Subcutaneous adipose tissue (tissue), 4 donors: ENCODE results near the gene MTERF4. TPM values are rescaled to one million over a fixed set of nuclear protein-coding genes. Genes with fewer than 3 reads are reported as not detected.

ENCODE experiments used
- total RNA-seq, 4 donors: library from RNA; depleted of rRNA; stranded (reverse); fragments of >200 nt; gene quantifications; one replicate each; pipeline ENCODE4 v1.1.0, GENCODE V29; 2016
- TF ChIP-seq, protein P1 (sequence below): fragments of 450-650 bp; IDR thresholded peaks from one replicate; pipeline ENCODE4 v1.5.1; 2016; ENCODE audit warnings: low read depth, mild to moderate bottlenecking, control low read depth, antibody characterized with exemption, moderate library complexity

MTERF4 gene
- total RNA-seq, 4 donors from 2014 or later: 31.6 to 45.2 (median 38.4) TPM

DNA sequence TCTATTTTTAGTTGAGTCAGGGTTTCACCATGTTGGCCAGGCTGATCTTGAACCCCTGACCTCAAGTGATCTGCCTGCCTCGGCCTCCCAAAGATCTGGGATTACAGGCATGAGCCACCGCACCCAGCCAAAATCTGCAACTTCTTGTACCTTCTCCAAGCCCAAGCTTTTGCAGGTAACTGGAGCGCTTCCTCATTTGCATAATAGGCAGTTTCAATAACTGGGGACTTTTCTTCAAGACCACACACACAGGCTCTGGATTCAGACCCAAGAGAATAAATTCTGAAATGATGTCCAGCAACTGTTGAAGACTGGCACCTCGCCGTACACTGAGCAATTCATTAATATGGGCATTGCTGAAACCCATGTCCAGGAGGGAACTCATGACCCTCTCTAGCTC is 2.8 kb downstream of the MTERF4 start:
- TF ChIP-seq, protein P1, sequence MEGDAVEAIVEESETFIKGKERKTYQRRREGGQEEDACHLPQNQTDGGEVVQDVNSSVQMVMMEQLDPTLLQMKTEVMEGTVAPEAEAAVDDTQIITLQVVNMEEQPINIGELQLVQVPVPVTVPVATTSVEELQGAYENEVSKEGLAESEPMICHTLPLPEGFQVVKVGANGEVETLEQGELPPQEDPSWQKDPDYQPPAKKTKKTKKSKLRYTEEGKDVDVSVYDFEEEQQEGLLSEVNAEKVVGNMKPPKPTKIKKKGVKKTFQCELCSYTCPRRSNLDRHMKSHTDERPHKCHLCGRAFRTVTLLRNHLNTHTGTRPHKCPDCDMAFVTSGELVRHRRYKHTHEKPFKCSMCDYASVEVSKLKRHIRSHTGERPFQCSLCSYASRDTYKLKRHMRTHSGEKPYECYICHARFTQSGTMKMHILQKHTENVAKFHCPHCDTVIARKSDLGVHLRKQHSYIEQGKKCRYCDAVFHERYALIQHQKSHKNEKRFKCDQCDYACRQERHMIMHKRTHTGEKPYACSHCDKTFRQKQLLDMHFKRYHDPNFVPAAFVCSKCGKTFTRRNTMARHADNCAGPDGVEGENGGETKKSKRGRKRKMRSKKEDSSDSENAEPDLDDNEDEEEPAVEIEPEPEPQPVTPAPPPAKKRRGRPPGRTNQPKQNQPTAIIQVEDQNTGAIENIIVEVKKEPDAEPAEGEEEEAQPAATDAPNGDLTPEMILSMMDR: no peak

DNA sequence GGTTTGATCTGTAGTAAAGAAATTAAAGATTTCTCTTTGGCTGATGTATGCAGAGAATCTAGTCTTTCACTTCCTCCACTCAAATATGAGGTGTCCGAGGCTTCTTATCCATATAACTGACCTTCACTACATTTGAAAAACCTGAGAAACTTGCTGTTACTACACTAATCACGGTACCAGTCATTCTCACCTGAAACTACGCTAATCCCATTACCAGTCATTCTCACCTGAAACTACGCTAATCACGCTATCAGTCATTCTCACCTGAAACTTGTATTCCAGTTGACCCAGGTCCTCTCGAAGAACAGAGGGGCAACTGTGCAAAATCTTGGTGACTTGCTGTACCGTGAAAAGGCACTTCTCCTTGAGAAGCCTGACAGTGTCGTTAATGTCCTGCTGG is 5.1 kb downstream of the MTERF4 start:
- TF ChIP-seq, protein P1: no peak

DNA sequence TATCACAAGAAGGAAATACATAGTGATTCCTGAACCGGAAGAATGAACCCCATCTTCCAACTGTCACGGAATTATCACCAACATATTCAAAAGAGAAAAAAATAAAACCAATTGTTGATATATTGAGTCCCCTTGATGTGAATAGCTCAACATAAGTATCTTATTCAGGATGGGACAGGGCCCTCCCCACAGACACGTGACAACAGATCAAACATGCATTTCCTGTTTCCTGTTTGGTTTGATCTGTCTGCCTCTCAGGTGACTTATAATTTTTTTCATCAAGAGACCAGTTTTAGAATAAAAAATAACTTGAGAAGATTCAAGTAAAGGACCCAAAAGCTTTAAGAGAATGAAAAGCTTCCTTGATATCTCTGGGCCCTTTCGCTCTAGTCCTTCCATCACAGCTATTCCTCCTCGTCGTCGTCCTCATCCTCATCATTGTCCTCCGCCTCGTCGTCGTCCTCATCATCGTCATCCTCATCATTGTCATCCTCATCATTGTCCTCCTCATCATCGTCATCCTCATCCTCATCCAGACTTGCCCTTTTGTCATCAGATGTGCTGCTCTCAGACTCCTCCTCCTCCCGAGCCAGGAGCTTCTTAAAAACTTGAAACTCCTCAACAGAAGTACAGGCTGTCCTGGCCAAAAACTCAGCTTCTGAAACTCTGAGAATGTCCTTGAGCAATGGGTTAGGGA is 6.3 kb downstream of the MTERF4 start:
- TF ChIP-seq, protein P1: no peak

DNA sequence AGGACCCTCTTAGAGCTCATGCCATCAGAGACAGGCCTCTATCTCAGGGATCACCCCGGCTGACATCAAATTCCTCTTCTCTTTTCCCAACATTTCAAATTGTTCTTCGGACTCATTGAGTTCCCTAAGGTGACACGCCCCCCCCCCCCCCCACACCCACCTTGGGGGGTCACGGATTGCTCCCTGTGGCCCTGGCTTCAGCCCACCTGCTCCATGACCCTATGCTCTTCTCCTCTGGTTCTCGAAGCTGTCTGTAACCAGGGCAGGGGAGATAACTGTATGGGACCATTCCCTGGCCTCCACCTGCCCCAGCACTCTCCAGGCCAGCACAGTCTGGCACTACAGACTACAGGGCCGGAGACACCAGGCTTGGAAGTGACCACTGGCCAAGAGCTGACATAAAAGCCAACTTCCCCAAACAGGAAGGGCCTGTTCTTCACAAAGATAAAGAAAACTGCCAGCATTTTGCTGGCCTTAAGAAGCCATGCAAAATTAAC is 7.1 kb downstream of the MTERF4 start:
- TF ChIP-seq, protein P1: no peak

DNA sequence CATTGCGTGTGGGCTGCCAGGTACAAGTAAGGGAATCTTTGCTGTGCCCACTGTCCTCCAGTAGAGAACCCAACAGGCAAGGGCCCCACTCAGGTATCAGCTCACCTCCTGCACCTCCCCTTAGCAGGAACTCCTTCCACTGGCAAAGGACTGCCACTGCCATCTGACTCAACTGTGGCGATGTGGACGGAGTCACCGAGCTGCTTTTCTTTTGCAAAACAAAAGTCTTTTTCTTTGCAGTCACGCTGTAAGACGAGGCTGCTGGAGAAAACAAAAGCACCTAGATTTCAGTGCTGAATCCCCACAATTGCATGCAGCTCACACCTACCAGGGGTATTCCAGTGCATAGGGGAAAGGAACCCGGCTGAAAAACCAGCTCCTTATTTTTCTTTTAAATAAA is 7.9 kb downstream of the MTERF4 start:
- TF ChIP-seq, protein P1: no peak

DNA sequence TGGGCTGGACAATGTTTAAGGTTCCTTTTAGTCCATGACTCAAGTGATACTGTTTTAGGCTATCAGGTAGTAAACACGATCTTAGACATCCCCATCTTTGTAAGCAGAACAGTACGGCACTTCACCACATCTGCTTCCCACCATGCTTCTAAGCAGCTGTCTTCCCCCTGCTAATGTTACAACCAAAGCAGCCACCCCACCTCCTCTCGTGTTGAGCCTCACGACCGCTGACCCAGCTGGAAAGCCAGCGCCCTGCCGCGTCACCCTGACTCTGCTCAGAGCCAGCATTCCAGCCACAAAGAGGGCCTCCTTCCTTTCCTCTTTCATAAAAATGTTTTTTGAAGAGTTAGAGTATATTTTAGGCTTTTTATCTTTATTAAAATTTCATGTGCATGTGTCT is 9.4 kb downstream of the MTERF4 start:
- TF ChIP-seq, protein P1: no peak

DNA sequence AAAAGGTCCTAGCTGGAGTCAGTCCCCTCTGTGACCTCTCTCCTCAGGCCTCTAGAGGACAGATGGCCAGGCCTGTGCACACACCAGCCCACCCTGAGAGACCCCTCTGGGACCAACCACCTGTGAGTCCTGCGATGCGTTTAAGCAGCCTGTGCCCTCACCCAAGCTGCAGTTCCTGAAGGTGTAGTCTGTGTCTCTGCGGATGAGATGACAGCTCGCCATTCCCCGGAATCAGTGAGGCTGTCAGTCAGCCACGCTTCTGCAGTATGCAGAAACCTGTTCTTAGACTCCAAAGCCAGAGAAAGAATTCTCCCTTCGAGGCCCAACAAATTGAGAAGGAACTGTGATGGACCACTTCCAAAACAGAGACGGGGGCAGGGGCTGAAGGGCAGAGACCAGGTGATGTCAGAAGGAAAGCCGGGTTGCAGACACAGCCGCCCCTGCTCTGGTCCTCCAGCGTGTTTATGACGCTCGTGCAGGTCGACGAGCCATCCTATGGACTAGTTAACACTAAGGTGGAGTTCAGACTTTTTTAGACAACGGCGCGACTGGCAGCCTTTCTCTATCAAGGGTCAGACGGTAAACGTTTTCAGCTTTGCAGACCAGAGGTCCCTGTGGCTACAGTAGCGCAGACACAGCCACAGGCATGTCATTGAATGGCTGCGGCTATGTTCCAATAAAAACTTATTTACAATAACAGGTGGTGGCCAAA is 10.2 kb downstream of the MTERF4 start:
- TF ChIP-seq, protein P1: no peak
